Measurements from ENCODE around the gene COL13A1. TPM values are rescaled to one million over a fixed set of nuclear protein-coding genes. Genes with fewer than 3 reads are reported as not detected.

Gene COL13A1
- polyA plus RNA-seq, 1 of the 3 experiments (the other 2 are of a cell fraction): 26.7 TPM

DNA sequence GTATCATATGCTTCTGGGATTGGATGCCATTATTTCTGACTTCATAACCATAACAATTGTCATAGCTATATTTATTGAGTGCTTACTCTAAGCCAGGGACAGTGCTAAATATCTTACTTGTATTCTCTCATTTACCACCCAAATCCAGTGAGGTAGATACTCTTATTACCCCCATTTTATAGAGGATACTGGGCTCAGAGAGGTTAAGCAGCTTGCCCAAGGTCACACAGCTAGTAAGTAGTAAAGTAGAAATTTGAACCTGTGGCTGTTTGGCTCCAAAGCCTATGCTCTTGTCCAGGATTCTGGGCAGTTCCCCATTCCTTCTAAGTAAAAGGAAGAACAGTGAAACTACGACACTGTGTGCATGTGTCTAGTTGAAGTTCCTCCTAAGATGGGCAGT is 56.5 kb downstream of the COL13A1 start:
- Histone ChIP-seq H3K4me2 (no peak overlapping the region), H3K79me2 (ENCODE audit: insufficient read depth) (no peaks in the 10 kb centered on the region), H3K9me3 (no peaks in the 10 kb centered on the region), H3F3A (replicated peaks; ENCODE audit: insufficient read depth) (peaks cover 2% of the 10 kb centered on the region), H3K4me1 (ENCODE audit: control insufficient read depth in 1 of 2, insufficient read depth in 2 of 2, low read depth in 1 of 2, low read length in 1 of 2) (peaks cover 14 to 20% of the 10 kb centered on the region in 2 experiments; a peak in 2 of 4 replicates), H2AFZ (ENCODE audit: low read depth) (no peak overlapping the region), H3K9me2 (no peaks in the 10 kb centered on the region), H4K20me1 (ENCODE audit: insufficient read depth) (no peaks in the 10 kb centered on the region), H3K36me3 (replicated peaks in 1 of 2; ENCODE audit: control insufficient read depth in 1 of 2, insufficient read depth in 2 of 2, low read length in 1 of 2) (no peaks in the 10 kb centered on the region), H3K4me3 (ENCODE audit: low read depth in 2 of 2, low read length in 1 of 2) (no peak overlapping the region), H3K27me3 (ENCODE audit: insufficient read depth) (no peaks in the 10 kb centered on the region), H3K27ac (ENCODE audit: low read depth in 2 of 2, low read length in 1 of 2) (no peak overlapping the region), H3K9ac (no peak overlapping the region)
- 86% methylated on average over 1 of the region's 1 CpG for WGBS (ENCODE audit: low lambda C conversion rate)
- ChIA-PET CTCF (interaction anchor here (4.7 kb wide), 1 partner anchor 57 kb away, joined by 42 read pairs; no protein-coding TSS in a partner anchor), POLR2A (no interaction called here)
- TF ChIP-seq ELF1 (IDR thresholded peaks at IDR 0.05): no peak
- TF ChIP-seq, protein P1, sequence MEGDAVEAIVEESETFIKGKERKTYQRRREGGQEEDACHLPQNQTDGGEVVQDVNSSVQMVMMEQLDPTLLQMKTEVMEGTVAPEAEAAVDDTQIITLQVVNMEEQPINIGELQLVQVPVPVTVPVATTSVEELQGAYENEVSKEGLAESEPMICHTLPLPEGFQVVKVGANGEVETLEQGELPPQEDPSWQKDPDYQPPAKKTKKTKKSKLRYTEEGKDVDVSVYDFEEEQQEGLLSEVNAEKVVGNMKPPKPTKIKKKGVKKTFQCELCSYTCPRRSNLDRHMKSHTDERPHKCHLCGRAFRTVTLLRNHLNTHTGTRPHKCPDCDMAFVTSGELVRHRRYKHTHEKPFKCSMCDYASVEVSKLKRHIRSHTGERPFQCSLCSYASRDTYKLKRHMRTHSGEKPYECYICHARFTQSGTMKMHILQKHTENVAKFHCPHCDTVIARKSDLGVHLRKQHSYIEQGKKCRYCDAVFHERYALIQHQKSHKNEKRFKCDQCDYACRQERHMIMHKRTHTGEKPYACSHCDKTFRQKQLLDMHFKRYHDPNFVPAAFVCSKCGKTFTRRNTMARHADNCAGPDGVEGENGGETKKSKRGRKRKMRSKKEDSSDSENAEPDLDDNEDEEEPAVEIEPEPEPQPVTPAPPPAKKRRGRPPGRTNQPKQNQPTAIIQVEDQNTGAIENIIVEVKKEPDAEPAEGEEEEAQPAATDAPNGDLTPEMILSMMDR (IDR thresholded peaks at IDR 0.05): no peak
- TF ChIP-seq EZH2phosphoT487 (IDR thresholded peaks at IDR 0.05; ENCODE audit: borderline replicate concordance, low read depth): no peak
- no peak for TF ChIP-seq TEAD4 (IDR thresholded peaks at IDR 0.05; ENCODE audit: borderline replicate concordance, insufficient read depth)
- TF ChIP-seq, protein P2, sequence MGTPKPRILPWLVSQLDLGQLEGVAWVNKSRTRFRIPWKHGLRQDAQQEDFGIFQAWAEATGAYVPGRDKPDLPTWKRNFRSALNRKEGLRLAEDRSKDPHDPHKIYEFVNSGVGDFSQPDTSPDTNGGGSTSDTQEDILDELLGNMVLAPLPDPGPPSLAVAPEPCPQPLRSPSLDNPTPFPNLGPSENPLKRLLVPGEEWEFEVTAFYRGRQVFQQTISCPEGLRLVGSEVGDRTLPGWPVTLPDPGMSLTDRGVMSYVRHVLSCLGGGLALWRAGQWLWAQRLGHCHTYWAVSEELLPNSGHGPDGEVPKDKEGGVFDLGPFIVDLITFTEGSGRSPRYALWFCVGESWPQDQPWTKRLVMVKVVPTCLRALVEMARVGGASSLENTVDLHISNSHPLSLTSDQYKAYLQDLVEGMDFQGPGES (IDR thresholded peaks at IDR 0.05; ENCODE audit: low read depth, low read length): no peak
- TF ChIP-seq, protein P3, sequence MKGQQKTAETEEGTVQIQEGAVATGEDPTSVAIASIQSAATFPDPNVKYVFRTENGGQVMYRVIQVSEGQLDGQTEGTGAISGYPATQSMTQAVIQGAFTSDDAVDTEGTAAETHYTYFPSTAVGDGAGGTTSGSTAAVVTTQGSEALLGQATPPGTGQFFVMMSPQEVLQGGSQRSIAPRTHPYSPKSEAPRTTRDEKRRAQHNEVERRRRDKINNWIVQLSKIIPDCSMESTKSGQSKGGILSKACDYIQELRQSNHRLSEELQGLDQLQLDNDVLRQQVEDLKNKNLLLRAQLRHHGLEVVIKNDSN (IDR thresholded peaks at IDR 0.05; ENCODE audit: borderline replicate concordance, low read depth): no peak
- no peak for TF ChIP-seq RFX5 (IDR thresholded peaks at IDR 0.05; ENCODE audit: low read length)
- no peak for TF ChIP-seq YY1 (IDR thresholded peaks at IDR 0.05; ENCODE audit: low read depth)
- no peak for TF ChIP-seq USF2 (IDR thresholded peaks at IDR 0.05; ENCODE audit: borderline replicate concordance, low read depth, low read length)
- TF ChIP-seq GATA2 (CRISPR knock-in tag; IDR thresholded peaks at IDR 0.05): no peak
- no peak for TF ChIP-seq POLR2AphosphoS5 (IDR thresholded peaks at IDR 0.05; ENCODE audit: low read depth, low read length)
- TF ChIP-seq, protein P4, sequence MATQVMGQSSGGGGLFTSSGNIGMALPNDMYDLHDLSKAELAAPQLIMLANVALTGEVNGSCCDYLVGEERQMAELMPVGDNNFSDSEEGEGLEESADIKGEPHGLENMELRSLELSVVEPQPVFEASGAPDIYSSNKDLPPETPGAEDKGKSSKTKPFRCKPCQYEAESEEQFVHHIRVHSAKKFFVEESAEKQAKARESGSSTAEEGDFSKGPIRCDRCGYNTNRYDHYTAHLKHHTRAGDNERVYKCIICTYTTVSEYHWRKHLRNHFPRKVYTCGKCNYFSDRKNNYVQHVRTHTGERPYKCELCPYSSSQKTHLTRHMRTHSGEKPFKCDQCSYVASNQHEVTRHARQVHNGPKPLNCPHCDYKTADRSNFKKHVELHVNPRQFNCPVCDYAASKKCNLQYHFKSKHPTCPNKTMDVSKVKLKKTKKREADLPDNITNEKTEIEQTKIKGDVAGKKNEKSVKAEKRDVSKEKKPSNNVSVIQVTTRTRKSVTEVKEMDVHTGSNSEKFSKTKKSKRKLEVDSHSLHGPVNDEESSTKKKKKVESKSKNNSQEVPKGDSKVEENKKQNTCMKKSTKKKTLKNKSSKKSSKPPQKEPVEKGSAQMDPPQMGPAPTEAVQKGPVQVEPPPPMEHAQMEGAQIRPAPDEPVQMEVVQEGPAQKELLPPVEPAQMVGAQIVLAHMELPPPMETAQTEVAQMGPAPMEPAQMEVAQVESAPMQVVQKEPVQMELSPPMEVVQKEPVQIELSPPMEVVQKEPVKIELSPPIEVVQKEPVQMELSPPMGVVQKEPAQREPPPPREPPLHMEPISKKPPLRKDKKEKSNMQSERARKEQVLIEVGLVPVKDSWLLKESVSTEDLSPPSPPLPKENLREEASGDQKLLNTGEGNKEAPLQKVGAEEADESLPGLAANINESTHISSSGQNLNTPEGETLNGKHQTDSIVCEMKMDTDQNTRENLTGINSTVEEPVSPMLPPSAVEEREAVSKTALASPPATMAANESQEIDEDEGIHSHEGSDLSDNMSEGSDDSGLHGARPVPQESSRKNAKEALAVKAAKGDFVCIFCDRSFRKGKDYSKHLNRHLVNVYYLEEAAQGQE (IDR thresholded peaks at IDR 0.05; ENCODE audit: low read depth, low read length): no peak
- no peak for TF ChIP-seq RCOR1 (IDR thresholded peaks at IDR 0.05; ENCODE audit: low read length)
- no peak for TF ChIP-seq SIN3A (IDR thresholded peaks at IDR 0.05; ENCODE audit: borderline replicate concordance, low read depth, low read length)
- no peak for TF ChIP-seq MEF2A (IDR thresholded peaks at IDR 0.05; ENCODE audit: borderline replicate concordance, low read depth)
- no peak for TF ChIP-seq FOSL2 (IDR thresholded peaks at IDR 0.05; ENCODE audit: borderline replicate concordance, low read depth)
- no peak for TF ChIP-seq NRF1 (IDR thresholded peaks at IDR 0.05; ENCODE audit: low read depth, low read length)
- no peak for DNase-seq

All from SK-N-SH (cell line).